ENCODE results near the gene ZBTB1.
"Not testable (repeated sequence)": the region's sequence is repeated elsewhere in the genome, so short reads cannot be mapped to it uniquely, and the experiment has no call there.

Gene ZBTB1

DNA sequence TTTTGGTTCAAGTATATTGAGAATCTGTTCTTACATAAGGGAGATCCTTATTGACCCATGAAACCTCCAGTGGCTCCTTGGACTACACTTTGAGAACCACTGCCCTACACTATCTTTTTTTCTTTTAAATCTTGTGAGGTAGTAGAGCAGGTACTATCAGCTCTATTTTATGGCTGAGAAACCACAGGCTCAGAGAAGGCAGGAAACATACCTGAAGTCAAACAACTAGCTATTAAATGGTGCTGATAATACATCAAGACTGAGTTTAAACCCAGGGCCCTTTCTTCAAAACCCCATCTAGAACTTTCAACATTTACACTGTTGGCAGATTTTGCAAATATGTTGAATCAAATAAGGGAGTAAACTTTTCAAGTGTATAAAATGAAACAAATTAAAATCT lies 7.8 kb upstream of the ZBTB1 start:
- DNase-seq, result no peak

- no peak for DNase-seq
These were observed 4.5 kb upstream of the ZBTB1 start for GRCh38 chr14:64500088-64500487.

DNA sequence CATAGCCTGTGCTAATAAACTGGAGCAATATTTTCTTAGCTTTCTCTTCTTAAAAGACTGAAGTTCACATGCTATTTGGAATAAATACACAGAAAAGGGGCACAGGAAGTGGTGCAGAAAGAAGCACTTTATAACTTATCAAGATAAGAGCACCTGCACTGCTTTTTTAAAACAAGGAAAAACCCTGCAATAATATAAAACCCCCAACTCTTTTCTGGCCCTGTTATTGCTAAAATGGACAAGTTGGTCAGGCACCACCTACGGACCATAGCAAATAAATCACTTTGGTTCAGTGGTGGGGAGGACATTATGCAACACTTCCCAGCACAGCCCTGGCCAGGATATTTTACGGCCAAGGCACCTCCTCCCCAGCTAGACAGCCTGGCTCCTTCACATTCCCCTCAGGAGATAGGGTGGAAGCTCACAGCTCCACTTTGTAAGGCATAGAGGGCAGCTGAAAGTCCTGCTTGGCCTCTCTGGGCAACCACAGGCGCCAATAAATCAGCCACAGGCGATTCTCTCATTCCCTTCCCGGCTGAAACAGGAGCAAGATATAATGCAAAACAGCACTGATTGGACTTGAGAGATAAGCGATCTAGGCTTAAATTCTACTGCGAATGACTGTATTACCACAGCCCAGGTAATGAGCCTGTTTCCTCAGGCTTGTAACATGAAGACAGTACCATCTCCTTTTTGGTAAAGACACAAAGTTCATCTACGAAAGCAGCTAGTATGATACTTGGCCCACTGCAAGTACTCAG lies 3.0 kb upstream of the ZBTB1 start:
- peak; percentile 38 for DNase-seq

GRCh38 chr14:64502456-64502855 lies 2.1 kb upstream of the ZBTB1 start:
- no peak for DNase-seq

DNA sequence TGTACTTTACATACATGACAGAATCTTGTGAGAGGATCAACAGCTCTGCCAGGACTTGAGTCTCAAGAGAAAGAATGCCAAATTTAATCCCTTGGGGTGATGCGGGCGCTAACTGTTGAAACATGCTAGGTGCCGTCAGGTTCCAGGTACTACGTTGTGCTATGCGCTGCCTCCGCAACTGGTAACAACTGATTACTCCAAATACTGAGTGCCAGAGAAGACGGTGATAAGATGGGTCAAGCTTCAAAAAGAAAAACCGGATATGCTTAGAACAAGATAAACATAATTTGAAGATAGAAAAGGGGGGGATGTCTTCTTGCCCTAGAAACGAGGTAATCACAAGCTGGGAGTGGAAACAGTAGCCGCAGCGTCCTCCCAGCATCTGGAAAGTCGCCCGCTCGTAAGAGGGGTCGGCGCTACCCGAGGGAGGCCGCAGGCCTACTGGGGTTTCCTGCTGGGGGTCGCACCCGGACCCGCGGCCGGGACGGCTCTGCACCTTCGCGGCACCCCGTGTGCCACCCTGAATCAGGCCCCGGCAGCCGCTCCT lies 1.6 kb upstream of the ZBTB1 start:
- DNase-seq, result no peak

GRCh38 chr14:64503434-64504309 lies 898 bp upstream of the ZBTB1 start, which contains the start of gene ZBTB25:
ZBTB25 (minus strand) TSS chr14:64503838; CDS start chr14:64490533, 13,305 bp downstream.
- peak; percentile 96 for DNase-seq

DNA sequence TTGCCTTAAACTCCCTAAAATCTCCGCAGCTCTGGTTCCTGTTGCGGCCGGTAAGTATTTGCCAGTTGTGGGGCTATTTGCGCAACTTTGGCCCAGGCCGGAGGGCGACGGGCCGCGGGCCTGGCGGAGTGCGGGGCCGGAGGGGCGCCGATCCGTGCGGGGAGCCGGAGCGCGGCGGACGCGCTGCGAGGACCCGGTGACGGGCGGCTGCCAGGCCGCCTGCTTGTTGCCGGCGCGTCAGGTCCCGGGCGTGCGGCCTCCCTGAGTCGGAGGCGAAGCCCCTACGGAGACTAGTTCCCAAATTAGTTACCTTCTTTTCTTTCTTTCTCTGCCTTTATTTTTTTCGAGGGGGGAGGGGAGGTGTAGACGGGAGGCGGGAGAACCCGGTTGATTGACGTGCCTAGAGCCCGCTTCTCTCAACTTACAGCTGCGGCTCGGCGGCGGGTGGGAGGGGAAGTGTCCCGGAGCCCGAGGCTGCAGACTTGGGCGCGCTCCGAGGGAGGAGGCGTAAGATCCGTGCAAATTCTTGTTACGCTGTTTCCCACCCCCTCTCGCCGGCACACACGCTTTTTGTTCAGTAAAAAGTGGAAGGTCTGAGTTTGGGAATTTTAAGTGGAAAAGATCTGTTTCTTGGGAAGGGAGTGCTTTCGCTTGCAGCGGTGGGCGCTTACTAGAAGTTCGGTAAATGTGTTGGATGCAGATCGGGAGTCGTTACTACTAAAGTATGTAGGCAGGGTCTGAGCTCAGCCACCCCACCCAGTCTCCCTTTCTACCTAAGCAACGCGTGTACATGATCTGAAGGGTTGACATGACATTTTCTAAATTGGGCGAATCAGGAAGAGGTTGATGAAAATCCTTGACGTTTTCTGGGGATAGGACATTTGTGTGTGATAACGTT lies 576 bp downstream of the ZBTB1 start:
- DNase-seq, result peak; percentile 92

- DNase-seq, result no peak
These were observed 2.2 kb downstream of the ZBTB1 start for GRCh38 chr14:64506721-64507120.

DNA sequence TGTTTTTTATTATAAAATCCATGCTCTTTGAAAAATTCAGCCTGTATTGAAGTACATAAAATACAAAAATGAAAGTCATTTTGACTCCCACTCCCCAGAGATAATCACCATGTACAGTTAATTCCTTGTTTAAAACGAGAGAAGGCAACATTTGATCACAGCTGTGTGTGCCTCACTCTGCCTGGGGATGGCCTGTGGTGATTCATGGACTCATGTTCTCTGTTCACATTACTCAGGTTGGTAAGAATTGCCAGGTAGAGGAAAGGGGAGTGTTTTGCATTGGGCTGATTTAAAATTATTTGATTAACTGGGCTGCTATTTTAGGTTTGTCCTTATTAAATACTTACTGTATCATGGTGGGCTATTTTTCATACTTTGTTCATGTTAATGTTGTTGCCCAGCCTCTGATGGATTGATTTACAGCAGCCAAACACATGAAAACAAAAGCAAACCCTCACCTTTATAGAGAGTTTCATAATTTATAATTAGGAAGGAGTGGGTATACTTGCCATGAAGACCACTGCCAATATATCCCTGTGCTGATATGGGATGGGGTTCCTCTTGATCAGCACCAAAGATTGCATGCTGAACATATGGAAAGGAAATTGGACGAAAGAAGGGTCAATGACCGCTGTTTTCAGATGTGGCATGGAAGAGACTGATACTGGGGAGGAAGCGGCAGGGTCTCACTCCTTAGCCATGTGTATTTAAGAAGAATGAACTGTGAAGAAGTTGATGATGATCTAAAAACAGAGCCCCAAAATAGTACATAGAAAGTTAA lies 3.0 kb downstream of the ZBTB1 start:
- DNase-seq, result no peak

GRCh38 chr14:64508215-64508776 lies 3.7 kb downstream of the ZBTB1 start:
- no peak for DNase-seq

GRCh38 chr14:64509036-64509435 lies 4.5 kb downstream of the ZBTB1 start:
- no peak for DNase-seq

DNA sequence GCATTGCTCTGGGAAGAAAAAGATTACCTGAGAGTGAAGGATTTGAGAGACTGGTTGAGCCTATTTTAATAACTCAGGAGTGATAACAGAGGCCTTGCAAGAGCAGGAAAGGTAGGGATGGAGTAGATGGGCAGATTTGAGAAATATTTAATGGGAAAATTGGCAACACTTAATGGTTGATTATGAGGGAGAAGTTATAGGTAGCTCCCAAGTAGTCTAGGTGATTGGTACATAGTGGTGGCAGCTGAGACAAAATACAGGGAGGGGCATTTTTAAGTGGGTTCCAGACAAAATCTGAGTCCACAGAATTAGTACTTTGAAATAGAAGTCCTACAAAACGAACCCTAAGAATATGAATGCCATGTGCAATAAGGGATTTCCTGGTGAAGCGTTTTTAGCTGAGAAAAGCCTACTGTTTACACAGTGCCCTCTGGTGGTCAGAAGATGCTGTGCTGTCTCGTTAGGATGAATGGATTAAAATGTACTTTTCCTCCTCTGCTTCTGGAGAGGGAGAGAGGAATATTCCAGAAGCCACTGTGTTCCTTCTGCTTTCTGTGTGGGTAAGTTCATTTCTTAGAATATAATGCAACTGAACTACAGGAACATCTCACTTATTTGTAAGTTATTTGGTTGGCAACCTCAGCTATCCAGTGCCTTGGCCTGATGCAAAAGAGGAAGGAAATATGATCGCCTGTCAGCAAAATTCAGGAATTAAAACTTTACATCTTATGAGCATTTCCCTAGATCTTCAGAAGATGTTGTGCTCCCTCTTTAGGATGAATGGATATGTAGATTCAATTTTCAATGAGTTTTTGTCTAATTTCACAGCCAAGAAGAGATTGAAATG lies 6.5 kb downstream of the ZBTB1 start:
- peak; percentile 67 for DNase-seq

DNA sequence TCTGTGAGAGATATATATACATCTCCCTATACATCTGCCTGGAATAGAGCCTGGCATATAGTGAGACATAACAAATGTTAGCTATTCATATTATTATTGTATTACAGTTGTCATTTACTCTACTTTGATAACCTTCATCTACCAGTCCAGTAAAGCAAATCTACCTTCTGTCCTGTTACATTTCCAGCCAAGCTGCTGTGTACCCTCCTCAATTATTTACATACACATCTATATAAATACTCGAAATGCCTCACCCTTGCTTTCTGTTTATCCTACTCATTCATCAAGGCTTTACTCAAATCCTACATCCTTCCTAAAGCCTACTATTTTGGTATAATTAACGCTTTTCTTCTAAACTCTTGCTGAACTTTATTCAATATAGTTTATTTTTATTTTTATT lies 8.7 kb downstream of the ZBTB1 start:
- no peak for DNase-seq

- DNase-seq, result no peak
These were observed 10.5 kb downstream of the ZBTB1 start for GRCh38 chr14:64515053-64515452.

DNA sequence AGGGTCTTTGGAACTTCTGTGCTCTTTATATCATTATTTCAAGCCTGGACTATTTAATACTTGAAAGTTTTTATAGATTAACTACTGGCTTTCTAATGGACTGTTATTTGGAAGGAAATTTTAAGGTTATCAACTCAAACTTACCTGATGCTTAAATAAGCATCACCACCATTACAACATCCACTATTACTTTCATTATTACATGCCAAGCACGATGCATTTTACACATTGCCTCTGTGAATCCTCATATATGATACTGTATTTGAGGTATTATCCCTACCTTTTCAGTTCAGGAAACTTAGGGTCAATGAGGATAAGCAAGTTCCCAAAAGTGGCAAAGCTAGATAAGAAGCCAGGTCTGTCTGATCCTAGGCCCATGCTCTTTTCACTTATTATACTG lies 12.4 kb downstream of the ZBTB1 start:
- DNase-seq, result no peak

DNA sequence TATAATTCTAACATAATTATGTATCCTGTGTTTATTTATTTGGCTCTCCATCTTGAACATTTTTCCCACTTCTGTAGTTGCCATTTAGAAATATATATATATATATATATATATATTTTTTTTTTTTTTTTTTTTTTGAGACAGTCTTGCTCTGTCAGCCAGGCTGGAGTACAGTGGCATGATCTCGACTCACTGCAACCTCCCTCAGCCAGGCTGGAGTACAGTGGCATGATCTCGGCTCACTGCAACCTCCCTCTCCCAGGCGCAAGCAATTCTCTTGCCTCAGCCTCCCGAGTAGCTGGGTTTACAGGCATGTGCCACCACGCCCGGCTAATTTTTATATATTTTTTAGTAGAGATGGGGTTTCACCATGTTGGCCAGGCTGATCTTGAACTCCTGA lies 13.1 kb downstream of the ZBTB1 start:
- not testable (repeated sequence) for DNase-seq

DNA sequence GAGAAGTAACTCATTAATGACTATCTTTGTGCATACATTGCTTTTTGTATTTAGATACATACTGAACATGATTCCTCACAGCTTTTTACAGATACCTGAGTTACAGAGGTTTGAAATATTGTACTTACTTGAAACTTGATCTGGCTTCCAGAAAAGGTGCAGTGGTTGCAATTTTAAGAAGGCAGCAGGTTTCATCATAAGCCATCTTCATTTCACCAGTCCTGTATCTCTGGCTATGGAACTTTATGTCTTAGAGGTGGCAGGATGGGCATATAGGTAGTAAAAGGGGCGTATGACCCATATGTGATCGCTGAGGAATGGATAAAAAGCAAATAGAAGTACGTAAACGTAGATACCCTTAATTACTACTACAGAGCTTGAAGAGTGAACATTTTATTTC lies 13.7 kb downstream of the ZBTB1 start:
- no peak for DNase-seq

DNA sequence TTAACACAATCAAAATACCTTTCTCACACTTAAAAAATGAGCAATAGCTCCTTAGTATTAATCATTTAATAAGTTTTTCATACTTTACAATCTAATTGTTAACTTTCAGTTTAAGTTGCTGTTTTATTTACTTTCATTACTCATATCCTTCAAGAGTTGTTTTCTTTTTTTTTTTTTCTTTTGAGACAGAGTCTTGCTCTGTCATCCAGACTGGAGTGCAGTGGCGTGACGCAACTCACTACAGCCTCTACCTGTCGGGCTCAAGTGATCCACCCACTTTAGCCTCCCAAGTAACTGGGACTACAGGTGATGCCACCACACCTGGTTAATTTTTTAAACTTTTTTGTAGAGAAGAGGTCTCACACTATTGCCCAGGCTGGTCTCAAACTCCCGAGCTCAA lies 16.1 kb downstream of the ZBTB1 start:
- no peak for DNase-seq

DNA sequence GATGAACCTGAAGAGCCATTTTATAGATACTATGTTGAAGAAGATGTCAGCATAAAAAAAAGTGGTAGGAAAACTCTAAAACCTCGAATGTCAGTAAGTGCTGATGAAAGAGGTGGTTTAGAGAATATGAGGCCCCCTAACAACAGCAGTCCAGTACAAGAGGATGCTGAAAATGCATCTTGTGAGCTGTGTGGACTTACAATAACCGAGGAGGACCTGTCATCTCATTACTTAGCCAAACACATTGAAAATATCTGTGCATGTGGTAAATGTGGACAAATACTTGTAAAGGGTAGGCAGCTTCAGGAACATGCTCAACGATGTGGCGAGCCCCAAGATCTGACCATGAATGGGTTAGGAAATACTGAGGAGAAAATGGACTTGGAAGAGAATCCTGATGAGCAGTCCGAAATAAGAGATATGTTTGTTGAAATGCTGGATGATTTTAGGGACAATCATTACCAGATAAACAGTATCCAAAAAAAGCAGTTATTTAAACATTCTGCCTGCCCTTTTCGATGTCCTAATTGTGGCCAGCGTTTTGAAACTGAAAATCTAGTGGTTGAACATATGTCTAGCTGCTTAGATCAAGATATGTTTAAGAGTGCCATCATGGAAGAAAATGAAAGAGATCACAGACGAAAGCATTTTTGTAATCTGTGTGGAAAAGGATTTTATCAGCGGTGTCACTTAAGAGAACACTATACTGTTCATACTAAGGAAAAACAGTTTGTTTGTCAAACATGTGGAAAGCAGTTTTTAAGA lies 18.2 kb downstream of the ZBTB1 start:
- no peak for DNase-seq

- DNase-seq, result no peak
These were observed 20.8 kb downstream of the ZBTB1 start for GRCh38 chr14:64525354-64525753.
